HepG2 (cell line): Measurements from ENCODE around the gene F7. TPM values are rescaled to one million over a fixed set of nuclear protein-coding genes. Genes with fewer than 3 reads are reported as not detected.

ENCODE experiments used
- ERF ChIP-seq: IDR thresholded peaks from 2 replicates; pipeline ENCODE4 v1.6.1; 2018; ENCODE audit warnings: missing biosample characterization, missing genetic modification reagents
- HMGXB3 ChIP-seq: sonication (generic); formaldehyde crosslinking; IDR thresholded peaks from 2 replicates; pipeline ENCODE4 v1.4.0; 2020; ENCODE audit warnings: missing genetic modification reagents, borderline replicate concordance
- HNF4G ChIP-seq, 2 experiments: sonication (generic) in 1 of 2; formaldehyde crosslinking in 1 of 2; IDR thresholded peaks; 2 replicates each; pipeline versions ENCODE4 v1.4.0 to v1.6.1; 2011 to 2020; ENCODE audit warnings: borderline replicate concordance in 2 of 2, low read depth in 2 of 2, mild to moderate bottlenecking in 2 of 2, low read length in 1 of 2, missing genetic modification reagents in 1 of 2, moderate library complexity in 1 of 2
- KLF15 ChIP-seq: sonication (generic); formaldehyde crosslinking; IDR thresholded peaks from 2 replicates; pipeline ENCODE4 v1.8.1; 2023; ENCODE audit warnings: borderline replicate concordance, mild to moderate bottlenecking, inconsistent platforms, missing genetic modification reagents, mixed read lengths
- MLXIP ChIP-seq: sonication (generic); formaldehyde crosslinking; IDR thresholded peaks from 2 replicates; pipeline ENCODE4 v1.9.0; 2021; ENCODE audit warnings: missing genetic modification reagents, borderline replicate concordance
- MTA3 ChIP-seq: sonication (generic); formaldehyde crosslinking; IDR thresholded peaks from 2 replicates; pipeline ENCODE4 v1.4.0; 2020; ENCODE audit warnings: missing genetic modification reagents
- SAFB2 ChIP-seq: sonication (generic); formaldehyde crosslinking; IDR thresholded peaks from 2 replicates; pipeline ENCODE4 v1.5.1; 2020; ENCODE audit warnings: missing genetic modification reagents, low read depth, mild to moderate bottlenecking, borderline replicate concordance
- SAP130 ChIP-seq: IDR thresholded peaks from 2 replicates; pipeline ENCODE4 v1.6.1; 2016; ENCODE audit warnings: low read depth
- THAP9 ChIP-seq: sonication (generic); formaldehyde crosslinking; IDR thresholded peaks from 2 replicates; pipeline ENCODE4; 2020; ENCODE audit warnings: missing genetic modification reagents, mild to moderate bottlenecking, borderline replicate concordance
- ZKSCAN5 ChIP-seq: sonication (generic); formaldehyde crosslinking; IDR thresholded peaks from 2 replicates; pipeline ENCODE4 v1.5.1; 2020; ENCODE audit warnings: mild to moderate bottlenecking, missing genetic modification reagents
- ZNF329 ChIP-seq: sonication (generic); formaldehyde crosslinking; IDR thresholded peaks from 2 replicates; pipeline ENCODE4 v1.9.0; 2021; ENCODE audit warnings: low read depth, mild to moderate bottlenecking, missing genetic modification reagents
- ZNF331 ChIP-seq: sonication (generic); formaldehyde crosslinking; IDR thresholded peaks from 2 replicates; pipeline ENCODE4 v1.4.0; 2020; ENCODE audit warnings: missing genetic modification reagents
- ZNF34 ChIP-seq: sonication (generic); formaldehyde crosslinking; IDR thresholded peaks from 2 replicates; pipeline ENCODE4 v1.4.0; 2020; ENCODE audit warnings: mild to moderate bottlenecking, missing genetic modification reagents, borderline replicate concordance
- ZNF484 ChIP-seq: sonication (generic); formaldehyde crosslinking; IDR thresholded peaks from 2 replicates; pipeline ENCODE4 v1.5.1; 2020; ENCODE audit warnings: mild to moderate bottlenecking, low read depth, missing genetic modification reagents, borderline replicate concordance
- ZNF766 ChIP-seq: sonication (generic); formaldehyde crosslinking; IDR thresholded peaks from 2 replicates; pipeline ENCODE4 v1.5.0; 2020; ENCODE audit warnings: missing genetic modification reagents, borderline replicate concordance
- ZNF772 ChIP-seq: sonication (generic); formaldehyde crosslinking; IDR thresholded peaks from 2 replicates; pipeline ENCODE4 v1.5.0; 2020; ENCODE audit warnings: mild to moderate bottlenecking, missing genetic modification reagents
- ZSCAN22 ChIP-seq: sonication (generic); formaldehyde crosslinking; IDR thresholded peaks from 2 replicates; pipeline ENCODE4 v1.4.0; 2020; ENCODE audit warnings: mild to moderate bottlenecking, missing genetic modification reagents
- polyA plus RNA-seq, 8 experiments: library from polyadenylated mRNA; depleted of rRNA in 3 of 8; stranded (reverse) in 7 of 8; unstranded in 1 of 8; fragments of >200 nt; fragmentation: Illumina TruSeq in 4 of 8; extraction: Trizol in 4 of 8; gene quantifications; 2 replicates each; pipeline versions ENCODE4 v1.2.1 to v1.2.3, GENCODE V29; 2011 to 2016; ENCODE audit warnings: low read depth in 4 of 8, missing spikeins in 1 of 8, mixed read lengths in 1 of 8; ENCODE audit not compliant: insufficient read depth in 1 of 8
- total RNA-seq, 5 experiments: library from RNA; depleted of rRNA; stranded (reverse); fragments of >200 nt; fragmentation: Illumina TruSeq; extraction: Trizol; gene quantifications; 2 replicates each; pipeline ENCODE4 v1.2.3, GENCODE V29; 2016; ENCODE audit warnings: low read depth in 1 of 5

Gene F7
- total and polyA plus RNA-seq, 2 of the 13 experiments (the other 11 are each of a cell fraction or from before 2014, with no cell fraction given) = 12.6 to 26.5 TPM

GRCh38 chr13:113149711-113150549 lies 44.3 kb downstream of the F7 start (continued):
- TF ChIP-seq ZKSCAN5 (CRISPR knock-in tag) = no peak
- TF ChIP-seq THAP9 (CRISPR knock-in tag) = peak; percentile 34; the same call in 1 of the 2 replicates
- no peak for TF ChIP-seq ERF (CRISPR knock-in tag)
- peak; percentile 35; the same call in 1 of the 2 replicates for TF ChIP-seq ZNF766 (CRISPR knock-in tag)
- TF ChIP-seq ZSCAN22 = no peak
- no peak for TF ChIP-seq ZNF34
- TF ChIP-seq KLF15 (CRISPR knock-in tag) = no peak
- TF ChIP-seq SAFB2 (CRISPR knock-in tag) = no peak; the same call in 1 of the 2 replicates
- TF ChIP-seq ZNF329 (CRISPR knock-in tag) = peak; percentile 46; the same call in 1 of the 2 replicates
- peak; percentile 66; the same call in 1 of the 2 replicates for TF ChIP-seq HNF4G (IDR thresholded peaks at IDR 0.05; ENCODE audit: borderline replicate concordance, low read depth, low read length)
- peak; percentile 66; the same call in 1 of the 2 replicates for TF ChIP-seq HNF4G (CRISPR knock-in tag; IDR thresholded peaks at IDR 0.05; ENCODE audit: borderline replicate concordance, low read depth)
- peak; percentile 42; the same call in 1 of the 2 replicates for TF ChIP-seq ZNF331
- peak; percentile 93 for TF ChIP-seq ZNF772 (CRISPR knock-in tag)
- peak; percentile 80 for TF ChIP-seq SAP130
- TF ChIP-seq HMGXB3 (CRISPR knock-in tag) = 0 out of 2 replicates have a peak, but pooled peaks have one; percentile 66
- TF ChIP-seq MTA3 = no peak
- TF ChIP-seq ZNF484 (CRISPR knock-in tag) = no peak
- no peak for TF ChIP-seq MLXIP (CRISPR knock-in tag)
